Coronary artery (tissue), 2 donors: ENCODE measurements around the gene POLR1A.
A peak's percentile ranks its signal among the peaks of the same experiment; 100 is the strongest.

Source experiments
- DNase-seq: peaks from one replicate; pipeline ENCODE4 v3.0.0-alpha.2; 2017; ENCODE audit warnings: low spot score
- H3K27ac ChIP-seq, 2 donors: fragments of 200-600 bp; sonication (generic); one replicate each; pipeline ENCODE4 v1.5.1; 2016 to 2019
- H3K4me3 ChIP-seq: fragments of 200-600 bp; sonication (generic); 2 replicates; pipeline ENCODE4 v1.5.1; 2016; ENCODE audit warnings: mild to moderate bottlenecking, moderate library complexity
- CTCF ChIP-seq: fragments of 200-600 bp; sonication (generic); IDR thresholded peaks from one replicate; pipeline ENCODE4 v1.5.1; 2019; ENCODE audit warnings: antibody characterized with exemption

Gene POLR1A

GRCh38 chr2:85998071-85998991 lies 107.4 kb downstream of the POLR1A start:
- peak overlapping the region; percentile 52 for H3K4me3 ChIP-seq
- peak overlapping the region; percentile 64 to 91 for H3K27ac ChIP-seq
- DNase-seq, result peak; percentile 86
- TF ChIP-seq CTCF, result no peak

GRCh38 chr2:85997017-85997970 lies 108.4 kb downstream of the POLR1A start:
- TF ChIP-seq CTCF, result no peak
- H3K4me3 ChIP-seq, result no peak overlapping the region
- peak; percentile 45 for DNase-seq
- peak overlapping the region; percentile 64 to 91 for H3K27ac ChIP-seq

GRCh38 chr2:85996591-85996990 lies 109.1 kb downstream of the POLR1A start:
- no peak for DNase-seq
- no peak overlapping the region for H3K4me3 ChIP-seq
- peak overlapping the region; percentile 64 to 91 for H3K27ac ChIP-seq
- TF ChIP-seq CTCF, result no peak

- DNase-seq, result no peak
- Histone ChIP-seq H3K4me3 (no peak overlapping the region), H3K27ac (peak overlapping the region; percentile 64 to 91)
- no peak for TF ChIP-seq CTCF
Observed at GRCh38 chr2:85995648-85996529, 109.8 kb downstream of the POLR1A start.

- no peak for TF ChIP-seq CTCF
- DNase-seq, result no peak
- no peak overlapping the region for H3K27ac ChIP-seq
- H3K4me3 ChIP-seq, result no peak overlapping the region
Observed at GRCh38 chr2:85994897-85995647, 110.6 kb downstream of the POLR1A start.

GRCh38 chr2:85994421-85994777 lies 111.3 kb downstream of the POLR1A start:
- peak overlapping the region in 1 of 2 donors; percentile 46 for H3K27ac ChIP-seq
- DNase-seq, result no peak
- H3K4me3 ChIP-seq, result no peak overlapping the region
- no peak for TF ChIP-seq CTCF
